Cardiac muscle cell (in vitro differentiated cells and primary cell): ENCODE data around the gene MXD4. TPM values are rescaled to one million over a fixed set of nuclear protein-coding genes. Genes with fewer than 3 reads are reported as not detected.

Experiments used
- DNase-seq, 2 donors: peaks; one replicate each; pipeline versions ENCODE4 v3.0.0 to v3.0.0-alpha.2; 2010 to 2017; ENCODE audit warnings: low read depth in 1 of 2, low spot score in 1 of 2
- H3K27ac ChIP-seq: fragments of 200-600 bp; sonication (generic); 2 replicates; pipeline ENCODE4 v1.5.1; 2016
- H3K27me3 ChIP-seq: fragments of 200-600 bp; sonication (generic); 2 replicates; pipeline ENCODE4 v1.6.0; 2016; ENCODE audit warnings: control low read depth
- H3K36me3 ChIP-seq: fragments of 200-600 bp; sonication (generic); 2 replicates; pipeline ENCODE4 v1.5.1; 2016; ENCODE audit warnings: control low read depth
- H3K4me1 ChIP-seq: fragments of 200-600 bp; sonication (generic); 2 replicates; pipeline ENCODE4 v1.8.1; 2017; ENCODE audit warnings: low read depth, mild to moderate bottlenecking, mixed run types
- H3K4me3 ChIP-seq: fragments of 200-600 bp; sonication (generic); 2 replicates; pipeline ENCODE4 v1.5.1; 2016; ENCODE audit warnings: mild to moderate bottlenecking
- H3K9me3 ChIP-seq: fragments of 200-600 bp; sonication (generic); 2 replicates; pipeline ENCODE4 v1.5.1; 2017; ENCODE audit warnings: low read depth, mild to moderate bottlenecking, control low read depth
- CTCF ChIP-seq: IDR thresholded peaks from 2 replicates; pipeline ENCODE4 v1.5.1; 2012; ENCODE audit warnings: low read depth, mild to moderate bottlenecking, low read length
- polyA plus RNA-seq: library from polyadenylated mRNA; unstranded; fragments of >200 nt; fragmentation: Nextera tagmentation; extraction: Ambion mirVana; gene quantifications from 2 replicates; pipeline ENCODE4 v1.2.1, GENCODE V29; 2016
- total RNA-seq: library from RNA; depleted of rRNA; stranded (reverse); fragments of >200 nt; gene quantifications from 2 replicates; pipeline ENCODE4 v1.2.3, GENCODE V29; 2016

MXD4 gene
- total and polyA plus RNA-seq, 2 experiments from 2014 or later = 45.5 to 64.0 TPM

- Histone ChIP-seq H3K4me3 (no peak overlapping the region), H3K27me3 (no peaks in the 10 kb centered on the region), H3K9me3 (no peaks in the 10 kb centered on the region), H3K27ac (no peak overlapping the region), H3K36me3 (peaks cover 10% of the 10 kb centered on the region), H3K4me1 (no peaks in the 10 kb centered on the region)
- no peak for TF ChIP-seq CTCF
- DNase-seq = no peak
Measured at GRCh38 chr4:2250357-2251072, 11.4 kb downstream of the MXD4 start.

GRCh38 chr4:2249526-2250356 is 12.2 kb downstream of the MXD4 start:
- H3K4me1 ChIP-seq = no peaks in the 10 kb centered on the region
- peaks cover 10% of the 10 kb centered on the region for H3K36me3 ChIP-seq
- TF ChIP-seq CTCF = no peak
- no peak overlapping the region for H3K4me3 ChIP-seq
- no peak overlapping the region for H3K27ac ChIP-seq
- DNase-seq = no peak
- H3K9me3 ChIP-seq = no peaks in the 10 kb centered on the region
- H3K27me3 ChIP-seq = no peaks in the 10 kb centered on the region

GRCh38 chr4:2248821-2249261 is 13.1 kb downstream of the MXD4 start:
- no peak for TF ChIP-seq CTCF
- no peak overlapping the region for H3K27ac ChIP-seq
- H3K36me3 ChIP-seq = peaks cover 10% of the 10 kb centered on the region
- no peaks in the 10 kb centered on the region for H3K4me1 ChIP-seq
- H3K27me3 ChIP-seq = no peaks in the 10 kb centered on the region
- H3K4me3 ChIP-seq = no peak overlapping the region
- H3K9me3 ChIP-seq = no peaks in the 10 kb centered on the region
- DNase-seq = no peak

- Histone ChIP-seq H3K27me3 (no peaks in the 10 kb centered on the region), H3K4me1 (no peaks in the 10 kb centered on the region), H3K9me3 (no peaks in the 10 kb centered on the region), H3K27ac (no peak overlapping the region), H3K36me3 (peaks cover 8% of the 10 kb centered on the region), H3K4me3 (no peak overlapping the region)
- no peak for TF ChIP-seq CTCF
- no peak for DNase-seq
Measured at GRCh38 chr4:2248044-2248780, 13.7 kb downstream of the MXD4 start.
